ENCODE measurements around the gene IPCEF1.

IPCEF1 gene

GRCh38 chr6:154384191-154384590, 27.6 kb upstream of the IPCEF1 start:
- no peak overlapping the region; the same call in 1 of the 2 replicates for H3K27ac ChIP-seq
- TF ChIP-seq CTCF (conservative IDR thresholded peaks at IDR 0.05), result no peak

- TF ChIP-seq CTCF (conservative IDR thresholded peaks at IDR 0.05), result no peak
- H3K27ac ChIP-seq, result no peak overlapping the region
Observed at GRCh38 chr6:154383273-154383672, 26.7 kb upstream of the IPCEF1 start.

- no peak for TF ChIP-seq CTCF (conservative IDR thresholded peaks at IDR 0.05)
- H3K27ac ChIP-seq, result no peak overlapping the region
Observed at GRCh38 chr6:154382740-154383139, 26.1 kb upstream of the IPCEF1 start.

- H3K27ac ChIP-seq, result no peak overlapping the region
- no peak for TF ChIP-seq CTCF (conservative IDR thresholded peaks at IDR 0.05)
Observed at GRCh38 chr6:154381548-154381947, 24.9 kb upstream of the IPCEF1 start.

GRCh38 chr6:154380741-154381140, 24.1 kb upstream of the IPCEF1 start:
- no peak overlapping the region for H3K27ac ChIP-seq
- TF ChIP-seq CTCF (conservative IDR thresholded peaks at IDR 0.05), result no peak

- no peak overlapping the region for H3K27ac ChIP-seq
- no peak for TF ChIP-seq CTCF (conservative IDR thresholded peaks at IDR 0.05)
Observed at GRCh38 chr6:154379585-154379984, 23.0 kb upstream of the IPCEF1 start.

- TF ChIP-seq CTCF (conservative IDR thresholded peaks at IDR 0.05), result no peak
- no peak overlapping the region for H3K27ac ChIP-seq
Observed at GRCh38 chr6:154378518-154378917, 21.9 kb upstream of the IPCEF1 start.

GRCh38 chr6:154377726-154378125, 21.1 kb upstream of the IPCEF1 start:
- TF ChIP-seq CTCF (conservative IDR thresholded peaks at IDR 0.05), result no peak

More at GRCh38 chr6:154377726-154378125, 21.1 kb upstream of the IPCEF1 start:
- no peak overlapping the region for H3K27ac ChIP-seq

All from VCaP (cell line).